Right lobe of liver (tissue), 4 donors: Measurements from ENCODE around the gene HSPD1.

Source experiments
- POLR2A ChIP-seq: fragments of 450-650 bp; IDR thresholded peaks from one replicate; pipeline ENCODE4 v1.6.1; 2017; ENCODE audit warnings: antibody characterized with exemption, mild to moderate bottlenecking
- TF ChIP-seq, protein P1 (sequence below), 4 donors: fragments of 200-600 bp in 3 of 4; fragments of 450-650 bp in 1 of 4; IDR thresholded peaks; one replicate each; pipeline versions ENCODE4 v1.5.1 to v1.8.0; 2016 to 2022; ENCODE audit warnings: antibody characterized with exemption in 4 of 4, mild to moderate bottlenecking in 2 of 4
- donor health status: DM: no; HTN: no; CAD: no.
- donor health status: DM: no; HTN: no; CAD: no.
- donor health status: DM: no; HTN: yes; CAD: no.

DNA sequence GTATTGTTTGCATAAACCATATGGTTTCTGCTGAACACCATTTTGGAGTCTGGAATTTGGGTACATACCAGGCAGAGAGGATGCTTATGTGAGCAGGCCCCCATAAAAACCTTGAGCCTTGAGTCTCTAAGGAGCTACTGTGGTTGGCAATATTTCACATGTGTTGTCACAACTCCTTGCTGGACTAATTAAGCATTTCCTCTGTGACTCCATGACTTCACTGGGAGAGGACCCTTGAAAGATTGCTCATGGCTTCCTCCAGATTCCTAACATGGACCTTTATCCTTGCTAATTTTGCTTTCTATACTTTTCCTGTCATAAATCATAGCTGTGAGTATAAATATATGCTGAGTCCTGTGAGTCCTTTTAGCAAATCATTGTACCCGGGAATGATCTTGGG is 53.9 kb downstream of the HSPD1 start:
- TF ChIP-seq, protein P1, sequence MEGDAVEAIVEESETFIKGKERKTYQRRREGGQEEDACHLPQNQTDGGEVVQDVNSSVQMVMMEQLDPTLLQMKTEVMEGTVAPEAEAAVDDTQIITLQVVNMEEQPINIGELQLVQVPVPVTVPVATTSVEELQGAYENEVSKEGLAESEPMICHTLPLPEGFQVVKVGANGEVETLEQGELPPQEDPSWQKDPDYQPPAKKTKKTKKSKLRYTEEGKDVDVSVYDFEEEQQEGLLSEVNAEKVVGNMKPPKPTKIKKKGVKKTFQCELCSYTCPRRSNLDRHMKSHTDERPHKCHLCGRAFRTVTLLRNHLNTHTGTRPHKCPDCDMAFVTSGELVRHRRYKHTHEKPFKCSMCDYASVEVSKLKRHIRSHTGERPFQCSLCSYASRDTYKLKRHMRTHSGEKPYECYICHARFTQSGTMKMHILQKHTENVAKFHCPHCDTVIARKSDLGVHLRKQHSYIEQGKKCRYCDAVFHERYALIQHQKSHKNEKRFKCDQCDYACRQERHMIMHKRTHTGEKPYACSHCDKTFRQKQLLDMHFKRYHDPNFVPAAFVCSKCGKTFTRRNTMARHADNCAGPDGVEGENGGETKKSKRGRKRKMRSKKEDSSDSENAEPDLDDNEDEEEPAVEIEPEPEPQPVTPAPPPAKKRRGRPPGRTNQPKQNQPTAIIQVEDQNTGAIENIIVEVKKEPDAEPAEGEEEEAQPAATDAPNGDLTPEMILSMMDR (IDR thresholded peaks at IDR 0.05) = no peak
- no peak for TF ChIP-seq POLR2A
